HG02981 (cell line): ENCODE measurements around the gene DEF6.
"Not testable (repeated sequence)": the region's sequence is repeated elsewhere in the genome, so short reads cannot be mapped to it uniquely, and the experiment has no call there.

Experiments used
- ATAC-seq: cut with Tn5 transposase; IDR thresholded peaks from one replicate; pipeline ENCODE4 v1.9.1; 2021; ENCODE audit warnings: mild to moderate bottlenecking, moderate library complexity; ENCODE audit not compliant: unreplicated experiment

DEF6 gene

DNA sequence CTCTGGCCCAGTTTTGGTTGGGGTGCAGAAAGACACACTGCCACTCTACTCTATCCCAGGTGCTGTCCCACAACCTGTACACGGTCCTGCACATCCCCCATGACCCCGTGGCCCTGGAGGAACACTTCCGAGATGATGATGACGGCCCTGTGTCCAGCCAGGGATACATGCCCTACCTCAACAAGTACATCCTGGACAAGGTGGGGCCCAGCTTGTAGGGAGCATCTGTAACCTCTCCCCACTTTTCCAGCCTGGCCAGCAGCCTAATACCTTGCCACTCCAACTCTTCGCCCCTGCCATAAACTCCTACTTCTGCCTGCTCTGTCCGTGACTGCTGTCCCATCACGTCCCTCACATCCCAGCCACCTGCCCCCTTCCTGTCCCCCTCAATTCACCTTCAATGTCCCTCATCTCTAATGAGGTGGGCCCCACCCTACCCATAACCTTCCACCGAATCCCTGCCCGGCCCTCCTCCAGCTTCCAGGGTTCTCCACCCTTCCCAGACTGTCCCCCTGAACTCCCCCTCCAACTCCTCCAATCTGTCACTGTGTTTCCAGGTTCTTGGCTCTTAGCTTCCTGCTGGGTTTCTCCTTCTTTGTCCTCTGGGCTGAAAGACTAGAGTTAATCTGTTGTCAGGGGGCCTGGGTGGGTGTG lies 12.1 kb downstream of the DEF6 start:
- no peak for ATAC-seq

DNA sequence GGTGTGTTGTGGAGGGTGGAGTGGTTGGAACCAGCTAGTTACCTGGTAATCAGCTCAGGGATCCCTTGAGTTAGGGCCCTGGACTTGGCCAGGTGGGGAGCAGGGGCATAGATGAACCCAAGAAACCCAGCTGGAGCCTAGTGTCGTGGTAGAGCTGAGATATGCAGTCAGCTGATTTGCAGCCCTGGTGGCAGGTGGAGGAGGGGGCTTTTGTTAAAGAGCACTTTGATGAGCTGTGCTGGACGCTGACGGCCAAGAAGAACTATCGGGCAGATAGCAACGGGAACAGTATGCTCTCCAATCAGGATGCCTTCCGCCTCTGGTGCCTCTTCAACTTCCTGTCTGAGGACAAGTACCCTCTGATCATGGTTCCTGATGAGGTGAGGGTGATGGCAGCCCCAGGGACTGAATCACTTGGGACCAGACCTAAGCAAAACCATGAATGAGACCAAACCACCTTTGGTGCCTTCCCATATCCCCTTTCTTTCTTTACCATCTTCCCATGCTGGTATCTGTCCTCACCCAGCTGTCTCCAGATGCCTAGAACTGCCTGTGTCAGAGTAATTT lies 12.7 kb downstream of the DEF6 start:
- ATAC-seq = no peak

DNA sequence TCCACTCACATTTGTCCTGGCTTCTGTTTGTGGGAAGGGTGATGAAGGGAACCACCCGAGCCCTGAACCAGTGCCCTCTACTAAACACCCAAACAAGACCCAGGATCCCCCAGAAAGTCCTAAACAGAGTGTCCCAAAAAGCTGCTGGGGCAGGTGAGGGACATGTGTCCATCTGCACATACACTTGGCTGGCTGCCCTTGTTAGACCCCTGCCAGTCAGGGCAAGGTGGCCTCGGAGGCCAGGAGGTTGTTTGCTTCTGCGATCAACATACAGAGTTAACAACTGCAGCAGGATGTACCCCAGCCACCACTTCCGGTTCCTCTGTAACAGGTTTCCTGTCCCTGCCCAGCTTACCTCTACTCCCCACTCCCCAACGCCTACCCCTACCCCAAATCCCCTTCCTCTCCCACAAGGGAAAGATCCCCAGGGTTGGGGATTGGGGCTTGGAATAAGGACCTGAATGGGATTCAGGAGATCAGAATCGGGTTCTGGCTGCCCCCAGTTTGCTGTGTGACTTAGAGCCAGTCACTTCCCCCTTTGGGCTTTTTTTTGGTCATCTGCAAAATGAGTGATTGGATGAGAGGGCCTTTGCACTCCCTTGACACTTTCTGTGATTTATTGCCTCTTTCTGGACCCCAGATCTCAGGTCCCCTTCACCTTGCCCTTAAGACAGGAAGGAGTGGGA lies 13.9 kb downstream of the DEF6 start:
- no peak for ATAC-seq

DNA sequence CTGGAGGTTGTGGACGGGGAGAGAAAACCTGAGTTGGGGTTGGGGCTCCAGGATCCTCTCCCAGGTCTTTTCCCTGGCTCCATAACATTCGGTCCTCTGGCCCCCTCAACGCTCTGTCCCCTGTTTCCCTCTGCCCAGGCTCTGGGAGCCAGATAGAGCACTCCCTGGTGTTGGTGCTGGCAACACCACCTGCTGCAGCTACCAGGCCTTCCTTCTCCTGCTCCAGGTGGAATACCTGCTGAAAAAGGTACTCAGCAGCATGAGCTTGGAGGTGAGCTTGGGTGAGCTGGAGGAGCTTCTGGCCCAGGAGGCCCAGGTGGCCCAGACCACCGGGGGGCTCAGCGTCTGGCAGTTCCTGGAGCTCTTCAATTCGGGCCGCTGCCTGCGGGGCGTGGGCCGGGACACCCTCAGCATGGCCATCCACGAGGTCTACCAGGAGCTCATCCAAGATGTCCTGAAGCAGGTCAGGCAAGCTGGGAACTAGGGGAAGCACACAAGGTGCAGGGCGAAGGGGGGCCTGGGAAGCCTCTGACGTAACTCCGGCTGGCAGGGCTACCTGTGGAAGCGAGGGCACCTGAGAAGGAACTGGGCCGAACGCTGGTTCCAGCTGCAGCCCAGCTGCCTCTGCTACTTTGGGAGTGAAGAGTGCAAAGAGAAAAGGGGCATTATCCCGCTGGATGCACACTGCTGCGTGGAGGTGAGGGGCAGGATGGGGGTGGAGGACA lies 14.6 kb downstream of the DEF6 start:
- no peak for ATAC-seq

DNA sequence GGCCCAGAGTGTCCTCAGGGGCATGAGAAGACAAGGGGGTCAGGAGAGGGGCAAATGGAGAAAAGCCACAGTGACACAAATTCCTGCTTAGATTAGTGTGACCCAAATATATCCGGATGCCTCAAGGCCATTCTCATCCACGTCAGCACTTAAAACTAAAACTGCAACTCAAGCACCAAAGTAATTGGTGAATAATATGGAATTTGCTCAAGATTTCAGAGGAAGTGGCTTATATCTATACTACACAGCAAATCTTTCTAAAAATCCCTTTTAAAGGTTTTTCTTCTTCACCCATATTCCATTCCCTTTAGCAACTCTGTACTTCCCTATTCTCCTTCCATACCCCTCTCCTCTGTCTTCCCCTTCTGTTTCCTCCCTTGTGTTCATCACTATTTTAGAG lies 15.2 kb downstream of the DEF6 start:
- ATAC-seq = no peak

DNA sequence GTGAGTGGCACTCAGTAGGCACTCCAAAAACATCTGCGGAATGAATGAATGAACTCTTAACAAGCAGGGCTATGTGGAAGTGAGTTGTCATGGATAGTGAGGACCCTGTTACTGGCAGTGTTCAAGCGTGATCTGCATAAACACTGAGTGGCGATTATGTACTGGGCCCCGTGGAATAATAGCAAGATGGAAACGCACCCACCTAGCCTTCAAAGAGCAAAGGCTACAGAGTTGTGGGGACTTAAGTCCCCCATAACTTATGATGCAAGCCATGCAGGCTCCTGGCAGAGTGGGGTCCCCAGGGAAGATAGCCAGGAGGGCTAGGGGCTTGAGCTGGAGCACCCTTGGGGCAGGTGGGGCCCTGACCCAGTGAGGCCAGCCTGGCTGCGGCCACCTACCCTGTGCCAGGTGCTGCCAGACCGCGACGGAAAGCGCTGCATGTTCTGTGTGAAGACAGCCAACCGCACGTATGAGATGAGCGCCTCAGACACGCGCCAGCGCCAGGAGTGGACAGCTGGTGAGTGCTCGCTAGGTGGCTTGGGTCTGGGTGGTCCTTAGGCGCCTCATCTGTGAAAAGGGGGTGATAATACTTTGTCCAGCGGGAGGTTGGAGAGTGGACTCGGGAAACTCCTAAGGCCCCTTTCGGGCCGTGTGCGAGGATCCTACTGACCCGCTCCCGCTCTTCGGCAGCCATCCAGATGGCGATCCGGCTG lies 20.0 kb downstream of the DEF6 start:
- ATAC-seq = no peak

DNA sequence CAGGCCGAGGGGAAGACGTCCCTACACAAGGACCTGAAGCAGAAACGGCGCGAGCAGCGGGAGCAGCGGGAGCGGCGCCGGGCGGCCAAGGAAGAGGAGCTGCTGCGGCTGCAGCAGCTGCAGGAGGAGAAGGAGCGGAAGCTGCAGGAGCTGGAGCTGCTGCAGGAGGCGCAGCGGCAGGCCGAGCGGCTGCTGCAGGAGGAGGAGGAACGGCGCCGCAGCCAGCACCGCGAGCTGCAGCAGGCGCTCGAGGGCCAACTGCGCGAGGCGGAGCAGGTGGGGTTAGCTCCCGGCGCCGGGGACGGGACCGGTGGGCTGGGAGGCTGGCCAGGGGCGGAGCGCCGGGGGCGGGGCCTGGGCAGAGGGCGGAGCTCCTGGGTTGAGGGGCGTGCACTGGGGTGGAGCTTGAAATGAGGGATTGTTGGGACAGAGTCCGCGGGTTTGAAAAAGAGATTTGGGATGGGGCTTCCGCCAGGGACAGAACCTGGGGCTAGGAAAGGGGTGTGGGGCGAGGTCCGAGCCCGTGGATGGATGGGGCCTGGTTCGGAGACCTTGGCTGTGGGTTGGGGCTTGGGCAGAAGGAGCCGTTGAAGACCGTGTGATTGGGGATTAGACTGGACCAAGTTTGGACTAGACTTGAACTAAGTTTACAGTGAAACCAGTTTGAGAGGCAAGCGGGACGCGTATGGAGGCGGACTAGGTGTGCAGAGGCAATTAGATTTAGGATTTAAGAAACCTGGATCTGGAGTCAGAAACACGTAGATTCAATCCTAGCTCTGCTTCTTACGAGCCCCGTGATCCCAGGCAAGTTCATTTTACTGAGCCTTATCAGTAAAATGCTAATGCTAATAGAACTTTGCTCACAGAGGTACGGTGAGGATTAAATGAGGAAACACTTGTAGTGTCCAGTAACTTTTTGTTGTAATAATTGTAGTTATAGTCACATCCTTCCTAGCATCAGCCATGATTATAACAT lies 20.9 kb downstream of the DEF6 start:
- no peak for ATAC-seq

DNA sequence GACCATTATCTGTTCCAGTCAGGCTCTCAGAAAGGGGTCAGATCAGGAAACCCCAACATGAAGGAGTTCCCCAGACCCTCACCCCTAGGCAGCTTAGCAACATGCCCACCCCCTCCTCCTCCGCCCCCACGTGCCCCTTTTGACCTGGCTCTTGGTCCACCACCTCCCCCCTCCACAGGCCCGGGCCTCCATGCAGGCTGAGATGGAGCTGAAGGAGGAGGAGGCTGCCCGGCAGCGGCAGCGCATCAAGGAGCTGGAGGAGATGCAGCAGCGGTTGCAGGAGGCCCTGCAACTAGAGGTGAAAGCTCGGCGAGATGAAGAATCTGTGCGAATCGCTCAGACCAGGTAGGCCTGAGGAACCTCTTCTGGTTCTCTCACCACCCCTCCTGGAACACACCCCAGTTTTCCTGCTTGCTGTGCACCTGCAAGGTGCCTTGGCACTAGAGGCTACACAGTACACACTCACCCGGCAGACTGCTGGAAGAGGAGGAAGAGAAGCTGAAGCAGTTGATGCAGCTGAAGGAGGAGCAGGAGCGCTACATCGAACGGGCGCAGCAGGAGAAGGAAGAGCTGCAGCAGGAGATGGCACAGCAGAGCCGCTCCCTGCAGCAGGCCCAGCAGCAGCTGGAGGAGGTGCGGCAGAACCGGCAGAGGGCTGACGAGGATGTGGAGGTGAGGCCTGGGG lies 21.9 kb downstream of the DEF6 start:
- ATAC-seq = no peak

DNA sequence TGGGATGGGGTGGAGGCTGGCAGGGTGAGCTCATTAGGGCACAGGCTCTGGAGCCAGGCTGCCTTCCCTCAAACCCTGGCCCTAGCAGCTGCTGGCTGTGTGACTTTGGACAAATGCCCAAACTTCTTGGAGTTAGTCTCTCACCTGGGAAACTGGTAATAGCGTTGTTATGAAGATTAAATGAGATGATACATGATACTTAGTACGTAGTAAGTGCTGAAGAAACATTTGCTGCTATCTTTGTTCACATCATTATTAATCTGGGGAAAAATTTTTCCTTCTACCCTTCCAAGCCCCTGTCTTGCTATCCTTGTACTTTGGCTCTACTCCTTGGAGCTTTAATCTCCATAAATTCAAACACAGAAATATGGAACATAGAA lies 22.4 kb downstream of the DEF6 start:
- no peak for ATAC-seq

DNA sequence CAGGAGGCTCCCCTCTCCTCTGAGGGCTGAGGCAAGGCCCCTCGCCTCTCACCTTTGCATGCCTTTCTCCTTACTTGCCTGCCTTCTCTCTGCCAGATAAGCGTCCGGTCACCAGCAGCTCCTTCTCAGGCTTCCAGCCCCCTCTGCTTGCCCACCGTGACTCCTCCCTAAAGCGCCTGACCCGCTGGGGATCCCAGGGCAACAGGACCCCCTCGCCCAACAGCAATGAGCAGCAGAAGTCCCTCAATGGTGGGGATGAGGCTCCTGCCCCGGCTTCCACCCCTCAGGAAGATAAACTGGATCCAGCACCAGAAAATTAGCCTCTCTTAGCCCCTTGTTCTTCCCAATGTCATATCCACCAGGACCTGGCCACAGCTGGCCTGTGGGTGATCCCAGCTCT lies 23.5 kb downstream of the DEF6 start:
- ATAC-seq = no peak

DNA sequence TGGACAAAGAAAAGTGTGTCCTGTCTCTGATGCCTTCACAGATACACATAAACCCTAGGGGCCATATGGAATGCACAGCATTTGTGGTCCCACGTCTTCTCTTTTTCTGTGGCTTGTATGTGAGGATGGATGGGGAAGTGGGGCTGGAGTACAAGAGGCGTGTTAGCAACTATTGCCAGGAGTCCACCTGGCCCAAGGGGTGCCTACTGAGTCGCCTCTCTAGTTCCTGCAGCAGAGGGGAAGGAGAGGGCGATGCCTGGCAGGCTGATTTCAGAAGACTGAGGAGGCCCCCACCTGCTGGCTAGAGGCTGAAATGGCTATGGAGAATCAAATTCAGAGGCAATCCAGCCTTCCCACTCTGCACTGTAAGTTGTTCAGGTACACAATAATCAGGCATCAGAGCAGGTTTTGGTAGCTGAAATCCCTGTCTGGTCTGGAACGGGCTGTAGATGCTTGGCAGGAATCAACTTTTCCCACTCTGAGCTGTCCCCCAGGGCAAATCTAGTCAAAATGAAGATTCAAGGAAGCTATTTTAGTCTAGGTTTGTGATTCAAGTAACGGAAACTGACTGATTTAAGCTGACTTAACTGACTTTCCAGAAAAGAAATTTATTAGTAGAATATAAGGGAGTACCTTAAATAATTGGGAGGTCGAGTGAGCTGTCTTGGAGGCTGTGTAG lies 29.9 kb downstream of the DEF6 start:
- no peak for ATAC-seq

DNA sequence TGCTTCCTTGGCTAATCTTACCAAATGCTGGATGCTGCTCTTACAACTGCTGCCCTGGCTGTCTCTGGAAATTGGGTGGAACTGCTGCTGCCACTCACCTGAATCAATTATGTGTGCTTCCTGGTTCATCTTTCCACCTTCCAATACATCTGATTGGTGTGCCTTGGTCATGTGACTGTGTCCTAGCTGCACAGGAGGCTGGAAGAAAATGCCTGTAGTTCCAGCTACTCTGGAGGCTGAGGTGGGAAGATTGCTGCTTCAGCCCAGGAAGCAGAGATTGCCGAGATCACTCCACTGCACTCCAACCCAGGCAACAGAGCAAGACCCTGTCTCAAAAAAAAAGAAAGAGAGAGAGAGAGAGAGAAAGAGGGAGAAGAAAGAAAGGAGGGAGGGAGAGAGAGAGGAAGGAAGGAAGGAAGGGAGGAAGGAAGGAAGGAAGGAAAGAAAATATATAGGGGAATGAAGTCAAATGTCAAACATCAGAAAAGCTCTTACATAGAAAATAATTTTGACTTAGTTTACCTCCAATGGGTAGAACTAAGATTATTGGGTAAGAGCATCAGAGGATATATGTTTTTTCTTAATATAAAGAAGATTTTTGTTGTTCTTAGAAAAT lies 30.6 kb downstream of the DEF6 start:
- no peak for ATAC-seq

DNA sequence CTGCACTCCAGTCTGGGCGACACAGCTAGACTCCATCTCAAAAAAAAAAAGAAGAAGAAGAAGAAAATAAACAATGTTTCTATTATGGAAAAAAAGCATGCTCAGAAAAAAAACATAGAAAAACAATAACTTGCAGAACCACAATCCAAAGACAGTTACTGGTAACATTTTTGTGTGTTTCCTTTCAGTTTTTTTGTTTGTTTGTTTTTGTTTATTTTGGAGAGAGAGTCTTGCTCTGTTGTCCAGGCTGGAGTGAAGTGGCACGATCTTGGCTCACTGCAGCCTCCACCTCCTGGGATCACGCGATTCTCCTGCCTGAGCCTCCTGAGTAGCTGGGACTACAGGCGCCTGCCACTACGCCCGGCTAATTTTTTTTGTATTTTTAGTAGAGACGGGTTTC lies 31.3 kb downstream of the DEF6 start:
- ATAC-seq = not testable (repeated sequence)

DNA sequence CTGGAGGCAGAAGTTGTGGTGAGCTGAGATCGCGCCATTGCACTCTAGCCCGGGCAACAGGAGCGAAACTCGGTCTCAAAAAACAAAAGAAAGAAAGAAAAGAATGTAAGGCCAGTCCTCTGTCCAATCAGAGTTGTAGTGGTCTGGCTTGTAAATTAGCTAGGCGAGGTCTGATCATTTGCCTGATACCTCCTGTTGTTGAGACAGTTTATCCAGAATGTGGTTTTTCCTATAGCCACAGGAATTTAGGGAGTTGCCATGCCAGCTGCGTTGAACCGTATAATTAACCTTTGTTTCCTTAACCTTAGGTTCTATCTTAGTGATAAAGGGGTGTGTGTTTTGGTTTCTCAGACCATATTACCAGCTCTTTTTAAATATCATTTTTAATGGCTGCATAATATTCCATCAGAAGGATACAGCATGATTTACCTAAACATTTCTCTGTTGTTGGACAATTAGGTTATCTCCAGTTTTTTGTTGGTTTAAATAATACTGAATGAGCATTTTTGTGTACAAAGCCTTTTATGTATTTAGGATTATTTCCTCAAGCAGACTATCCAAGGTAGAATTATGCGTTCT lies 33.0 kb downstream of the DEF6 start:
- no peak for ATAC-seq

DNA sequence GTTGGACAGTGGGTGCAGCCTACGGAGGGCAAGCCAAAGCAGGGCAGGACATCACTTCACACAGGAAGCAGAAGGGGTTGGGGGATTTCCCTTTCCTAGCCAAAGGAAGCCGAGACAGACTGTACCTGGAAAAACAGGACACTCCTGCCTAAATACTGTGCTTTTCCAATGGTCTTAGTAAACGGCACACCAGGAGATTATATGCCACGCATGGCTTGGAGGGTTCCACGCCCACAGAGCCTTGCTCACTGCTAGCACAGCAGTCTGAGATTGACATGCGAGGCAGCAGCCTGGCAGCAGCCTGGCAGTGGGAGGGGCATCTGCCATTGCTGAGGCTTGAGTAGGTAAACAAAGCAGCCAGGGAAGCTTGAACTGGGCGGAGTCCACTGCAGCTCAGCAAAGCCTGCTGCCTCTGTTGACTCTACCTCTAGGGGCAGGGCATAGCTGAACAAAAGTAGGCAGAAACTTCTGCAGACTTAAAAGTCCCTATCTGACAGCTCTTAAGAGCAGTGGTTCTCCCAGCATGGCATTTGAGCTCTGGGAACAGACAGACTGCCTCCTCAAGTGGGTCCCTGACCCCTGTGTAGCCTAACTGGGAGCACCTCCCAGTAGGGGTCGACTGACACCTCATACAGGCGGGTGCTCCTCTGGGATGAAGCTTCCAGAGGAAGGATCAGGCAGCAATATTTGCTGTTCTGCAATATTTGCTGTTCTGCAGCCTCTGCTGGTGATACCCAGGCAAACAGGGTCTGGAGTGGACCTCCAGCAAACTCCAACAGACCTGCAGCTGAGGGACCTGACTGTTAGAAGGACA lies 34.7 kb downstream of the DEF6 start:
- ATAC-seq = not testable (repeated sequence)

DNA sequence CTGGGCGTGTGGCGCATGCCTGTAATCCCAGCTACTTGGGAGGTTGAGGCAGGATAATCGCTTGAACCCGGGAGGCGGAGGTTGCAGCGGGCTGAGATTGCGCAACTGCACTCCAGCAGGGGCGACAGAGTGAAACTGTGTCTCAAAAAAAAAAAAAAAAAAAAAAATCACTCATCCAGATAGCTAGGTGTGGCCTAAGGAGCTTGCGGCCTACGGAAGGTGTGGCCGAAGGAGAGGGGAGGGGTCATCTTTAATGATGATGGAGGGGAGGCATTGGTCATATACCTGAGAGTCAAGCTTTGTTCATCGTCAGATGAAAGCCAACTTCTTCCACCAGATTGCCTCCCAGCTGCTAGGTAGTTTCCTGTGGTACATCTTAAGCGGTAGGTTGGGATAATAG lies 43.9 kb downstream of the DEF6 start:
- no peak for ATAC-seq
